ENCODE data around the gene PEG3.
"Not testable (repeated sequence)": the region's sequence is repeated elsewhere in the genome, so short reads cannot be mapped to it uniquely, and the experiment has no call there.

PEG3 gene

DNA sequence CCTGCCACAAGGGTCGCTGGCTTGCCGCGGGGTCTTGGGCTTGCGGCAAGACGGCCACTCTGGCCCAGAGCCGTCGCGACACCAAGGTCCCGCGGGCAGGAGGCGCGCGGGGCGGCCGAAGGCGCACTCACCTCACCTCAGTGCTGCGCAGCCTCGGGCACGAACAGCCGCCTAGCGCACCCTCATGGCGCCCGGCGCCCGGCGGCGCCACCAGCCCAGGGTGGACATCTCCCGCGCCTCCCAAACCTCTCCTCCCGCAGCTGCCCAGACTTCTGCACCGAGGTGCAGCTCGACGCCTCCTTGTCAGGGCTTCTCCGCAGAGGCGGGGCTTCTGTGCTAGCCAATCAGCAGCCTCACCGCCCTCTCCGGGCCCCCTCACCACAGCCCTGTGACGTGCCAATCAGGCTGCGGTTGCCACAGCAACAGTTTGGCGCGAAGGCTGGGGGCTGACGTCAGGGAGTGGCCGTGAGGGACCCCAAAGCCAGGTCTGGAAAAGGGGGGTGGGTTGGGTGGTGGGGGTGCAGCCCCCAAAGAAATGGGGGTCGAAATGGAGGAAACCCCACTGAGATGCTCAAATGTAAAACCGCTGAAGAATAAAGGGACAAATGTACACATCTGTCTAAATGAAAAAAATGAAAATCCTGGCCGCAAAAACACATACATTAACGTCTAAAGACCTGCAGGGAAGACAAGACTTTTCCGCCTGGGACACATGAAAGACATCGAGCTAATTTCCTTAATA is at the start of gene PEG3, which contains the start of gene ZIM2:
TSS of gene PEG3 (minus strand) at position 276 of the 742 bp plus-strand sequence. CDS start 16,071 bp downstream, outside the sequence.
TSS of gene ZIM2 (minus strand) at position 276 of the 742 bp plus-strand sequence. CDS start 16,449 bp downstream, outside the sequence.
- no peak for DNase-seq

DNA sequence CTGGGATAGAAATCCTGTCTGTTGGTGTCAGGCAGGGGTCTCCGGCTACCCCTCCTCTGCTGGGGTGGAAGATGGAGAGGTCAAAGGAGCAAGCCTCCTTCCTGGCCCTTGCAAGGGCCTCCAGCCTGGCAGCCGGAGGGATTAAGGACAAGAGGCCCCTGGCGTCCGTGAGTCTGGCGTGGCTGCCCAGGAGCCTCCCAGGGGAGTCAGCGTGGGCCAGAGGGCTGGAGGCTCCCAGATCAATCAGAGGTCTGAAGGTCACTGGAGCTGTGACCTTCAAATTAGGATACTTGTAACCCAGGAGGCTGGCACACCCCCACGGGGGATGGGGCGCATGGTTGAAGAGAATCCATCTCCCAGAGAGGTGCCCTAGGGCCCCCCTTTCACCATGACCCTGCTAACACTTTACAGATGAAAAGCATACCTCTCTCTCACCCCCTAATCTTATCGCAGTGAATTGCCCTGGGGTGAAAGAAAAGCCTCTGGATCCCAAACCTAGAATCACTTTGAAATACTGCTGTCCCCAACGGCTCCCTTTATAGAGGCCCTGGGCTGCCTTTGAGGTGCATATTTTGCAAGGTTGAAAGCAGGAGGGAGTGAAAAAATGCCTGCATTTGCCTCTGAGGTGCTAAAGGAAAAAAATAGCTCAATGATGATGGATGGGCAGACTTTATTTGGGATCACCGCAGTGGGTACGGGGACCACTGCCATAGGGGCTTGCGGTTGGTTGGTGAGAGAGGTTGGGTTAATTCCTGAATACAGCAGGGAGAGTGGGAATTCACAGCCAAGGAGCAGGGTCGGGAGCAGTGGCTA is 44.9 kb upstream of the PEG3 start:
- DNase-seq: no peak

- DNase-seq: no peak
Observed at GRCh38 chr19:56884441-56884840, 43.9 kb upstream of the PEG3 start.

DNA sequence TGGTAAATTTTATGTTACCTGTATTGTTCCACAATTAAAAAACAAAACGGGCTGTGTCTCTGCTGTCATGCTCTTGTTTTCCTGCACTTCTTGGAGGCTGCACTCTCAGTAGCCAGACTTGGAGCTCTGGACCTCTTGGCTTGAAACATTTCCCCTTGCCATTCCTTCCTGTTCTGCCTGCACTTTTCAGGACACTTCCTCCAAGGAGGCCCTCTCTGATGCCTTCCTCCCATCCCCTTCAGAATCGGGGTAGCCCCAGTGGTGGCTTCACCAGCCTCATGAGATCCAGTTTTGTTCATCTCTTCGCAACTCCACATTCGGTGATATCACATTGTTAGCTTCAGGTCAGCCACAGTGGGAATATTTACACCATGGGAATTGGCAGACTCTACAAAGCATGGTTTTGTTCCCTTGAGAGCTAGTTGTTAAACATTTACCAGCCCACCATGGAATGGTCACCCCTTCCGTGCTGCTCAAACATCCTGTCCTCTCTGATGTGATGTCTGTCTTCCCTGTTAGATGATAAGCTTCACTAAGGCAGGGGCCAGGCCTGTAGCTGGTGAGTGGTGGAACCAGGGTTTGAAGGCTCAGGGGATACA is 40.2 kb upstream of the PEG3 start:
- DNase-seq: no peak

- no peak for DNase-seq
Observed at GRCh38 chr19:56877069-56877715, 36.7 kb upstream of the PEG3 start.

GRCh38 chr19:56875717-56876116 is 35.2 kb upstream of the PEG3 start:
- DNase-seq: no peak

- DNase-seq: no peak
Observed at GRCh38 chr19:56874530-56874929, 34.0 kb upstream of the PEG3 start.

DNA sequence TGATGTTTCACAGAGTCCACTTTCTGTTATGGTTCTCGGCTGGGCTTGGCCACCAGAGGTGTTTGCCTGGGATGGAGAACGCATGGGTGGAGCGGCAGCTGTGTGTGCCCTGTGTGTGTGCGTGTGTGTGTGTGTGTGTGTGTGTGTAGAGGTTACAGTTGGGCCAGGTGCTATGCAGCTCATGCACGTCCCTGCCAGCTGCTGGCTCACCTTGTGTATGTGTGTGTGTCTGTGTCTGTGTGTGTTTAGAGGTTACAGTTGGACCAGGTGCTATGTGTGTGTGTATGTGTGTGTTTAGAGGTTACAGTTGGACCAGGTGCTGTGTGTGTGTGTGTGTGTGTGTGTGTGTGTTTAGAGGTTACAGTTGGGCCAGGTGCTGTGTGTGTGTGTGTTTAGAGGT is 33.0 kb upstream of the PEG3 start:
- no peak for DNase-seq

GRCh38 chr19:56869886-56870285 is 29.4 kb upstream of the PEG3 start:
- DNase-seq: no peak

DNA sequence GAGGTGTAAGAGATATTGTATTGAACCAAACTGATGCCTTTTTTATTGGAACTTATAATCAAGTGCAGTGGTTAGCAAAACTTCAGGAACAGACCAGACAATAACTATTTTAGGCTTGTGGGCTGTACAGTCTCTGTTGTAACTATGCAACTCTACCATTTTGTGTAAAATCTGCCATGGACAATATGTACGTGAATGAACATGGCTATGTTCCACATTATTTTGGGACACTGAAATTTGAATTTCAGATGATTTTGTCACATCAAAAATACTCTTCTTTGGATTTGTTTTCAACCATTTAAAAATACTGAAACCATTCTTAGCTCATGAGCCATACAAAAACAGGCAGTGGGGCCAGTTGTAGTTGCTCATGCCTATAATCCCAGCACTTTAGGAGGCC is 27.9 kb upstream of the PEG3 start:
- DNase-seq: no peak

DNA sequence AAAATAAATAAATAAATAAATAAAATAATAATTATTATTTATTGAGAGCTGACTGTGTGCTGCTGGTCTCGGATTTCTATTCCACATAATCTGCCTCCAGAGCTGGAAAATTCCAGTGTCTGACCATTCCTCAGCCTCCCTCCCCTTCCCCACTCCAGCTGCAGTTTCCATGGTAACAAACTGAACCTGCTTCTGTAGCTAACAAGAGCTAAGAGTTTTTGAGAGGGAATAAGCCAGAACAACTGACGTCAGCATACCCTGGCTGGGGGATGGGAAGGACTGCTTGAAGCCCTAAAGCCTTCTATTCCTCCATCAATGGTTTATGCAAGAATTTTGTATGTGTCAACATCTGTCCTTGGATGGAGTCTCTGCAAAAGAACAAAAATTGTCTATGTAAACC is 26.0 kb upstream of the PEG3 start:
- no peak for DNase-seq

DNA sequence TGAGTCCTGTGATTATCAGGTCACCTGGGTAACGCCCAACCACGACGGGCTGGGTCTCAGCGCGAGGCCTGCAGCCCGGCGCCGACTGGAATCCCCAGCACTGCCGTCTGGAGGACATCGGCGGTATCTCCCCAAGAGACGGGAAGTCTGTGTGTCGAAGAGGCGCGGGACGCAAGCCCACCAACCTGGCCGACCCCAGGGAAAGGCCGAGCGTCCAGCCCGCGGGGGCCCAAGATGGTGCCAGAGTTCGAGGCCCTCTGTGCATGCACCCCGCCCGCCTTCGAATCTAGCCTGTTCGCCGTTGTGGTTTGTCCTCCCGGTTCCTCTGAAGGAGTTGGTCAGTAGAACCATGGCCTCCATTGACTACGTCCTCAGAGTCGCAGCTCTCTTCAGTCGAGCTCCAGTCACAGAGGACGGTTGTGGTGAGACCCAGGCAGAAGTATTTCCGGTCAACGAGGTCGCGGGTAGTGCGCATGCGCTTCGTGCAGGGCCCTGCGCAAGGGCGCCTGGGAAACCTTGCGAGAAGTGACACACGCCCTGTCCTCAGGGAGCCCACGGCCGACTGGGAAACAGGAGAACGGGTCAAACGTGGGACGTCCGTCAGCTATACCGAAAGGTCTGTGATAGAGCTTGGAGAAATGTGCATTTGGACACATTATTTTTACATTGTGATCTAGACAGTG is 24.1 kb upstream of the PEG3 start:
- DNase-seq: no peak

GRCh38 chr19:56862741-56863140 is 22.2 kb upstream of the PEG3 start:
- no peak for DNase-seq

DNA sequence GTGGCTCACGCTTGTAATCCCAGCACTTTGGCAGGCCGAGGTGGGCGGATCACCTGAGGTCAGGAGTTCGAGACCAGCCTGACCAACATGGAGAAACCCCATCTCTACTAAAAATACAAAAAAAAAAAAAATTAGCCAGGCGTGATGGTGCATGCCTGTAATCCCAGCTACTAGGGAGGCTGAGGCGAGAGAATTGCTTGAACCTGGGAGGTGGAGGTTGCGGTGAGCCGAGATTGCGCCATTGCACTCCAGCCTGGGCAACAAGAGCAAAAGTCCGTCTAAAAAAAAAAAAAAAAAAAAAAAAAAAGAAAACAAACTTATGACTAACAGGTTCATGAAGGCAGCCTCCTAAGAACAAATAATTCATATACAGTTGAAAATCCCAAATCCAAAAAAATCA is 19.9 kb upstream of the PEG3 start:
- DNase-seq: not testable (repeated sequence)

DNA sequence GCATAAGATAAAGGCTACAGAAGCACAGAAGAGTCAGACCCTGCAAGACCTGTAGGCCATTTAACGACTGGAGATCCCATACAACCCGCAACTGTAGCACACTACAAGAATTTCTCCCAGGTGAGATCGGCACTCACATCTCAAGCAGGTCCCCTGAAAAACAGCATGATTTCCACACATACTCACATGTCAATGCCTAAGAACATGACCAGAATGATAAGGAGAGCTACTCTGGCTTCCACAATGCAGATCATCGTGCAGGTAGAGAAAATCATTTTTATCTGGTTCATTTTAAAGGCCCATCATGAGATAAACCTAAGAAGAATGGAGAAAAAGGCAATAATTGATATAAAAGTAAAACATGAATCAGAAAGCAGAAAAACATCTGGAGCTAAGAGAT is 17.5 kb upstream of the PEG3 start:
- no peak for DNase-seq

DNA sequence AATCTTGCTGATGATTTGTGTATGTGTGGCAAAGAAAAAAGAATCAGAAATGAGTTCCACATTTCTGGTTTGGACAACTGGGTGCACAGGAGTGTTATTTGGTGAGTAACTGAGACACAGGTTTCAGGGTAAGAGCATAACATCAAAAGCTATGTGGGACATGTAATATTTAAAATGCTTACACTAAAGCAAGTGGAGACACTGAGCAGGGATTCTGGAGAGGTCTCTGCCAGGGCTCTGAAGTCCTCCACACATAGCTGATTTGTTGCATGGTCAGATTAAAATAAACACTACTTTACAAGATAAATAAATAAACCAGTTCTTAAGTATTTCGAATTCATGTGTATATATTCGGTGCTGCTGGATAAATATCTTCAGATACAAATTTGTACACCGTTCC is 16.3 kb upstream of the PEG3 start:
- no peak for DNase-seq

- not testable (repeated sequence) for DNase-seq
Observed at GRCh38 chr19:56852361-56852760, 11.8 kb upstream of the PEG3 start.

- DNase-seq: no peak
Observed at GRCh38 chr19:56848166-56848565, 7.6 kb upstream of the PEG3 start.

- DNase-seq: no peak
Observed at GRCh38 chr19:56842412-56842811, 1.9 kb upstream of the PEG3 start.

DNA sequence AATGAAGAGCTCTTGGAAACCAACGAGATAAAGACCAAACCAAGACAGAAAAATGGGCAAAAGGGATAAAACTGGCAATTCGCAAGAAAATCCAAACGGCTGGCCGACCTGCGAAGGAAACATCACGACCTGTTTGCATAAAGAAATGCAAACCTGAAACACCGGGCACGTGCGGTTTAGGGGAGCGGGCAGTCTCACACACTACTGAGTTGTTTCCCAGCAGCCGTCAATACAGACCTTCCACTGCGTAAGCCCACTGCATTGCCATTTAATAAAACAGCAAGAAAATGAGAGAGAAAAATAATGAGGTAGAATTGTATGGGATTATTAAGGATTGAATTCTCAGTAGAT is 642 bp upstream of the PEG3 start:
- DNase-seq: no peak

- DNase-seq: no peak
Observed at GRCh38 chr19:56839652-56840450, 675 bp downstream of the PEG3 start.
